Adrenal gland (tissue), 5 donors: ENCODE results near the gene NSMF.

Experiments
- POLR2A ChIP-seq, 2 donors: fragments of 450-650 bp; IDR thresholded peaks; one replicate each; pipeline ENCODE4 v1.6.1; 2017; ENCODE audit warnings: antibody characterized with exemption in 2 of 2, mild to moderate bottlenecking in 2 of 2, moderate library complexity in 1 of 2
- TF ChIP-seq, protein P1 (sequence below), 6 experiments: fragments of 450-650 bp in 4 of 6; fragments of 200-600 bp in 2 of 6; sonication (generic) in 1 of 6; IDR thresholded peaks; 1 replicate in 5 of 6; 2 replicates in 1 of 6; pipeline versions ENCODE4 v1.5.1 to v1.8.0; 2016 to 2021; ENCODE audit warnings: antibody characterized with exemption in 6 of 6, mild to moderate bottlenecking in 2 of 6, moderate library complexity in 1 of 6
- donor health status: DM: no; HTN: no; CAD: no.

DNA sequence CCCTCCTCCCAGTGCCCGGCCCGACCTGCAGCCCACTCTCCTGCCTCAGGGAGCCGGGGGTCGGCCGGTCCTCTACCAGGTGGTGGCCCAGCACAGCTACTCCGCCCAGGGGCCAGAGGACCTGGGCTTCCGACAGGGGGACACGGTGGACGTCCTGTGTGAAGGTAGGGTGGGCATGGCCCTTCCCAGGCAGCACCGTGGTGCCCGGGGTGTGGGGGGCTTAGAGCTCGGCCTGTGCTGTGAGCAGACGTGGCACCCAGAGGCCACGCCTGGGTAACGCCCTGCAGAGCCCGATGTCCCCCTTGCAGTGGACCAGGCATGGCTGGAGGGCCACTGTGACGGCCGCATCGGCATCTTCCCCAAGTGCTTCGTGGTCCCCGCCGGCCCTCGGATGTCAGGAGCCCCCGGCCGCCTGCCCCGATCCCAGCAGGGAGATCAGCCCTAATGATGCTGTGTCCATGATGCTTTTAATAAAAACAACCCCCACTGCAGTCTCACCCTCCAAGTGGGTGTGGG is 25.2 kb downstream of the NSMF start:
- TF ChIP-seq, protein P1, sequence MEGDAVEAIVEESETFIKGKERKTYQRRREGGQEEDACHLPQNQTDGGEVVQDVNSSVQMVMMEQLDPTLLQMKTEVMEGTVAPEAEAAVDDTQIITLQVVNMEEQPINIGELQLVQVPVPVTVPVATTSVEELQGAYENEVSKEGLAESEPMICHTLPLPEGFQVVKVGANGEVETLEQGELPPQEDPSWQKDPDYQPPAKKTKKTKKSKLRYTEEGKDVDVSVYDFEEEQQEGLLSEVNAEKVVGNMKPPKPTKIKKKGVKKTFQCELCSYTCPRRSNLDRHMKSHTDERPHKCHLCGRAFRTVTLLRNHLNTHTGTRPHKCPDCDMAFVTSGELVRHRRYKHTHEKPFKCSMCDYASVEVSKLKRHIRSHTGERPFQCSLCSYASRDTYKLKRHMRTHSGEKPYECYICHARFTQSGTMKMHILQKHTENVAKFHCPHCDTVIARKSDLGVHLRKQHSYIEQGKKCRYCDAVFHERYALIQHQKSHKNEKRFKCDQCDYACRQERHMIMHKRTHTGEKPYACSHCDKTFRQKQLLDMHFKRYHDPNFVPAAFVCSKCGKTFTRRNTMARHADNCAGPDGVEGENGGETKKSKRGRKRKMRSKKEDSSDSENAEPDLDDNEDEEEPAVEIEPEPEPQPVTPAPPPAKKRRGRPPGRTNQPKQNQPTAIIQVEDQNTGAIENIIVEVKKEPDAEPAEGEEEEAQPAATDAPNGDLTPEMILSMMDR (IDR thresholded peaks at IDR 0.05) = no peak
- TF ChIP-seq POLR2A (IDR thresholded peaks at IDR 0.05) = no peak
